ENCODE results near the gene CFAP119. TPM values are rescaled to one million over a fixed set of nuclear protein-coding genes. Genes with fewer than 3 reads are reported as not detected.

The CFAP119 gene
- total and polyA plus RNA-seq, 3 donors from 2014 or later = 31.5 to 54.2 (median 43.3) TPM

- Histone ChIP-seq H3K4me3 (no peak overlapping the region), H3K27ac (peak overlapping the region in 1 of 2 donors; percentile 56), H3K36me3 (ENCODE audit: low read depth, missing control alignments) (no peaks in the 10 kb centered on the region), H3K4me1 (peaks cover 18% of the 10 kb centered on the region), H3K9me3 (no peaks in the 10 kb centered on the region), H3K27me3 (no peaks in the 10 kb centered on the region)
- peak; percentile 51 for DNase-seq
- TF ChIP-seq CTCF (IDR thresholded peaks at IDR 0.05) (no peak), POLR2A (IDR thresholded peaks at IDR 0.05) (no peak)
- 78 to 83% methylated on average over 2 of the region's 2 CpGs for WGBS, 2 donors
- intact Hi-C loops (cut with DNase I; ENCODE audit: low total_unique reads) = no loop called here
Observed at GRCh38 chr16:30744183-30744582, 17.7 kb downstream of the CFAP119 start.

GRCh38 chr16:30743716-30744115 lies 18.1 kb downstream of the CFAP119 start:
- H3K4me1 ChIP-seq = peaks cover 18% of the 10 kb centered on the region
- H3K36me3 ChIP-seq (ENCODE audit: low read depth, missing control alignments) = no peaks in the 10 kb centered on the region
- TF ChIP-seq CTCF (IDR thresholded peaks at IDR 0.05) (no peak), POLR2A (IDR thresholded peaks at IDR 0.05) (no peak)
- DNase-seq = no peak
- 88 to 91% methylated on average over 11 of the region's 11 CpGs for whole genome bisulfite sequencing, 2 donors
- no peaks in the 10 kb centered on the region for H3K27me3 ChIP-seq
- intact Hi-C loops (cut with DNase I; ENCODE audit: low total_unique reads) = no loop called here
- H3K9me3 ChIP-seq = no peaks in the 10 kb centered on the region
- H3K4me3 ChIP-seq = no peak overlapping the region
- peak overlapping the region in 1 of 2 donors; percentile 56 for H3K27ac ChIP-seq

GRCh38 chr16:30741461-30741914 lies 20.4 kb downstream of the CFAP119 start:
- DNase-seq = no peak
- Histone ChIP-seq H3K9me3 (no peaks in the 10 kb centered on the region), H3K36me3 (ENCODE audit: low read depth, missing control alignments) (peaks cover 4% of the 10 kb centered on the region), H3K4me1 (peaks cover 12% of the 10 kb centered on the region), H3K27me3 (no peaks in the 10 kb centered on the region), H3K27ac (peak overlapping the region in 1 of 2 donors; percentile 42), H3K4me3 (no peak overlapping the region)
- intact Hi-C loops (cut with DNase I; ENCODE audit: low total_unique reads) = no loop called here
- TF ChIP-seq POLR2A (IDR thresholded peaks at IDR 0.05) = no peak
- WGBS, 2 donors = 87% methylated on average over 6 of the region's 6 CpGs; no CpG with 5 or more reads in 1 of the 2 donors

GRCh38 chr16:30740364-30741251 lies 21.3 kb downstream of the CFAP119 start:
- peaks cover 12% of the 10 kb centered on the region for H3K4me1 ChIP-seq

More at GRCh38 chr16:30740364-30741251, 21.3 kb downstream of the CFAP119 start:
- TF ChIP-seq CTCF (IDR thresholded peaks at IDR 0.05) (no peak), POLR2A (IDR thresholded peaks at IDR 0.05) (no peak)
- H3K27ac ChIP-seq = peak overlapping the region; percentile 26 to 42
- no peaks in the 10 kb centered on the region for H3K9me3 ChIP-seq
- H3K36me3 ChIP-seq (ENCODE audit: low read depth, missing control alignments) = peaks cover 4% of the 10 kb centered on the region
- H3K4me3 ChIP-seq = no peak overlapping the region
- peak; percentile 79 for DNase-seq
- WGBS, 2 donors = 48 to 59% methylated on average over 8 of the region's 8 CpGs
- intact Hi-C loops (cut with DNase I; ENCODE audit: low total_unique reads) = no loop called here
- H3K27me3 ChIP-seq = no peaks in the 10 kb centered on the region

Measured in testis (tissue), 3 donors.